Panc1 (cell line): ENCODE measurements around the gene PRKACB. TPM values are rescaled to one million over a fixed set of nuclear protein-coding genes. Genes with fewer than 3 reads are reported as not detected.

Source experiments
- ATAC-seq: fragments of 200-7000 bp; cut with Tn5 transposase; 2 replicates; pipeline ENCODE4 v1.9.1; 2020; ENCODE audit warnings: mild to moderate bottlenecking, moderate library complexity
- BruUV-seq: library from RNA; stranded (reverse); fragments of 400-500 nt; replicated peaks from 2 replicates; lab custom pipeline; 2021; lab: Mats Ljungman, UMichigan
- CTCF ChIA-PET: fragments of 300-600 bp; sonication (Branson Sonifier 250); formaldehyde crosslinking; loops from one replicate; lab custom pipeline; 2022; ENCODE audit warnings: antibody characterized with exemption; lab: Charles Lee
- POLR2A ChIA-PET: fragments of 300-600 bp; sonication (Branson Sonifier 250); formaldehyde crosslinking; loops from one replicate; lab custom pipeline; 2022; ENCODE audit warnings: antibody characterized with exemption; lab: Charles Lee
- DNase-seq: peaks from one replicate; pipeline ENCODE4 v3.0.0-alpha.2; 2010; ENCODE audit warnings: low read depth, low spot score
- H3K27ac ChIP-seq: 2 replicates; pipeline ENCODE4 v1.5.1; 2011; ENCODE audit warnings: mild to moderate bottlenecking, low read length, inconsistent platforms
- H3K27me3 ChIP-seq: fragments of 200-500 bp; sonication (Bioruptor generic); 2 replicates; pipeline ENCODE4 v1.6.0; 2014; ENCODE audit warnings: low read length, inconsistent platforms; ENCODE audit not compliant: control insufficient read depth, insufficient read depth
- H3K36me3 ChIP-seq: fragments of 200-500 bp; sonication (Bioruptor generic); 2 replicates; pipeline ENCODE4 v1.5.1; 2014; ENCODE audit warnings: inconsistent platforms, mild to moderate bottlenecking, low read length, moderate library complexity; ENCODE audit not compliant: control insufficient read depth, insufficient read depth
- H3K4me1 ChIP-seq: 2 replicates; pipeline ENCODE4 v1.5.1; 2011; ENCODE audit warnings: inconsistent platforms, mild to moderate bottlenecking, low read length, moderate library complexity; ENCODE audit not compliant: control insufficient read depth, insufficient read depth
- H3K4me3 ChIP-seq, 2 experiments: 2 replicates each; pipeline ENCODE4 v1.5.1; 2011 to 2012; ENCODE audit warnings: low read depth in 2 of 2, low read length in 2 of 2, mild to moderate bottlenecking in 2 of 2, inconsistent platforms in 1 of 2, moderate library complexity in 1 of 2
- H3K9me3 ChIP-seq: fragments of 200-500 bp; sonication (Bioruptor generic); 2 replicates; pipeline ENCODE4 v1.5.1; 2014; ENCODE audit warnings: low read depth, mild to moderate bottlenecking, inconsistent platforms, low read length, moderate library complexity; ENCODE audit not compliant: control insufficient read depth, insufficient read depth
- POLR2AphosphoS5 ChIP-seq: IDR thresholded peaks from 2 replicates; pipeline ENCODE4 v1.6.1; 2012; ENCODE audit warnings: mild to moderate bottlenecking, low read depth, low read length, moderate library complexity
- SIN3A ChIP-seq: IDR thresholded peaks from 2 replicates; pipeline ENCODE4 v1.6.1; 2012; ENCODE audit warnings: low read depth, mild to moderate bottlenecking, low read length, moderate library complexity, borderline replicate concordance; ENCODE audit not compliant: insufficient read depth
- TCF7L2 ChIP-seq: IDR thresholded peaks from 2 replicates; pipeline ENCODE4 v1.6.1; 2011; ENCODE audit warnings: mild to moderate bottlenecking, low read depth, low read length, inconsistent platforms
- in situ Hi-C: cut with HindIII; loops from 2 replicates; pipeline ENCODE4 v1.10.0; 2016; ENCODE audit warnings: low sequenced_read_pairs, low pct_unique_long_range_greater_than_20kb
- intact Hi-C: fragments of 100-400 bp; cut with micrococcal nuclease; formaldehyde crosslinking; loops from one replicate; pipeline ENCODE4 v1.10.0; 2022; ENCODE audit not compliant: unreplicated experiment
- total RNA-seq: library from RNA; stranded (reverse); gene quantifications from one replicate; pipeline ENCODE4 v1.2.1, GENCODE V29; 2021; ENCODE audit not compliant: unreplicated experiment
- TF ChIP-seq, protein P1 (sequence below), 2 experiments: IDR thresholded peaks; 2 replicates each; pipeline ENCODE4 v1.6.1; 2011 to 2012; ENCODE audit warnings: low read depth in 2 of 2, control low read depth in 1 of 2, low read length in 1 of 2, mild to moderate bottlenecking in 1 of 2, moderate library complexity in 1 of 2; ENCODE audit not compliant: insufficient read depth in 1 of 2
- TF ChIP-seq, protein P2 (sequence below): fragments of 450-650 bp; IDR thresholded peaks from 2 replicates; pipeline ENCODE4 v1.5.1; 2017; ENCODE audit warnings: mild to moderate bottlenecking

Gene PRKACB
- total RNA-seq, 1 experiment from 2014 or later, result 54.9 TPM

DNA sequence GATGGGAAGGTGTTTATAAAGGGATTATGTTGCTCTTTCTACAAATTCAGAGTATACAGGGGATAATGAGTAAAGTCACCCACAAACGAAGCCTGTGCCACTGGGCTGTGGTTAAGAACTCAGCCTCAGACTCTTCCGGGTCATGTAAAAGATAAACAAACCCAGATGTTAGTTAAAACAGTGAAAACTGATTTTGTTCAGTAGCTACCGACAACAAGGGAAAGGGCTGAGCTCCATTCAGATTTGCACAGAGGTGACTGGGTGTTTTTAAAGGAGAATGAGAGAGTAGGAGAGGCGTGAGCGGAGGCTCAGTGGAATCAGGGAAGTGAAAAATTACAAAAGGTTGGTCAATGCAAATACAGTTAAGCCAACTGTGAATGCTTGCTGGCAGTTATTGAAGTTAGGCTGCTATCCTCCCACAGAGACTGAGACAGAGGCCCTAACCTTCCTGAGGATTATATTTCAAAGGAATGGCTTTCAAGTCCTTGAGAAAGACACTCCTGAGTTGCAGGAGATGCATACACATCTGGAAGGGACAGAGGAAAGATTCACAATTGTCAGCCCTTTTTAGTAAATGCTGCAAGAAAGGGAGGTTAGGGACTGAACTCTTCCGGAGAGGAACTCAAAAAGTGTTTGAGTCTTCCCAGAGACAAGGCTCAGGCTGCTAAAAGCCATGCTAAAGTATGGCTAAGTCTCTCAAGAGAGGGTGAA lies 127.5 kb downstream of the PRKACB start:
- ATAC-seq, result peak; percentile 82
- intact Hi-C loops (no loop called here), in situ Hi-C loops (no loop called here)
- ChIA-PET POLR2A (interaction anchor here (0.7 kb wide), 1 partner anchor 127 kb away, joined by 3 read pairs; the partner anchor contains the start of gene PRKACB), CTCF (no interaction called here)
- peak overlapping the region; percentile 44 for H3K27ac ChIP-seq
- no TSS peak for BruUV-seq
- TF ChIP-seq TCF7L2, result peak; percentile 64
- TF ChIP-seq, protein P1, sequence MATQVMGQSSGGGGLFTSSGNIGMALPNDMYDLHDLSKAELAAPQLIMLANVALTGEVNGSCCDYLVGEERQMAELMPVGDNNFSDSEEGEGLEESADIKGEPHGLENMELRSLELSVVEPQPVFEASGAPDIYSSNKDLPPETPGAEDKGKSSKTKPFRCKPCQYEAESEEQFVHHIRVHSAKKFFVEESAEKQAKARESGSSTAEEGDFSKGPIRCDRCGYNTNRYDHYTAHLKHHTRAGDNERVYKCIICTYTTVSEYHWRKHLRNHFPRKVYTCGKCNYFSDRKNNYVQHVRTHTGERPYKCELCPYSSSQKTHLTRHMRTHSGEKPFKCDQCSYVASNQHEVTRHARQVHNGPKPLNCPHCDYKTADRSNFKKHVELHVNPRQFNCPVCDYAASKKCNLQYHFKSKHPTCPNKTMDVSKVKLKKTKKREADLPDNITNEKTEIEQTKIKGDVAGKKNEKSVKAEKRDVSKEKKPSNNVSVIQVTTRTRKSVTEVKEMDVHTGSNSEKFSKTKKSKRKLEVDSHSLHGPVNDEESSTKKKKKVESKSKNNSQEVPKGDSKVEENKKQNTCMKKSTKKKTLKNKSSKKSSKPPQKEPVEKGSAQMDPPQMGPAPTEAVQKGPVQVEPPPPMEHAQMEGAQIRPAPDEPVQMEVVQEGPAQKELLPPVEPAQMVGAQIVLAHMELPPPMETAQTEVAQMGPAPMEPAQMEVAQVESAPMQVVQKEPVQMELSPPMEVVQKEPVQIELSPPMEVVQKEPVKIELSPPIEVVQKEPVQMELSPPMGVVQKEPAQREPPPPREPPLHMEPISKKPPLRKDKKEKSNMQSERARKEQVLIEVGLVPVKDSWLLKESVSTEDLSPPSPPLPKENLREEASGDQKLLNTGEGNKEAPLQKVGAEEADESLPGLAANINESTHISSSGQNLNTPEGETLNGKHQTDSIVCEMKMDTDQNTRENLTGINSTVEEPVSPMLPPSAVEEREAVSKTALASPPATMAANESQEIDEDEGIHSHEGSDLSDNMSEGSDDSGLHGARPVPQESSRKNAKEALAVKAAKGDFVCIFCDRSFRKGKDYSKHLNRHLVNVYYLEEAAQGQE (IDR thresholded peaks at IDR 0.05; ENCODE audit: insufficient read depth in 1 of 2, low read depth in 2 of 2, low read length in 1 of 2), result no peak
- no peaks in the 10 kb centered on the region for H3K27me3 ChIP-seq
- H3K4me3 ChIP-seq, result peak overlapping the region in 1 of 2 experiments; percentile 12; a peak in 2 of 4 replicates
- H3K36me3 ChIP-seq, result no peaks in the 10 kb centered on the region
- DNase-seq, result no peak
- no peaks in the 10 kb centered on the region for H3K9me3 ChIP-seq
- H3K4me1 ChIP-seq, result peaks cover 13% of the 10 kb centered on the region

DNA sequence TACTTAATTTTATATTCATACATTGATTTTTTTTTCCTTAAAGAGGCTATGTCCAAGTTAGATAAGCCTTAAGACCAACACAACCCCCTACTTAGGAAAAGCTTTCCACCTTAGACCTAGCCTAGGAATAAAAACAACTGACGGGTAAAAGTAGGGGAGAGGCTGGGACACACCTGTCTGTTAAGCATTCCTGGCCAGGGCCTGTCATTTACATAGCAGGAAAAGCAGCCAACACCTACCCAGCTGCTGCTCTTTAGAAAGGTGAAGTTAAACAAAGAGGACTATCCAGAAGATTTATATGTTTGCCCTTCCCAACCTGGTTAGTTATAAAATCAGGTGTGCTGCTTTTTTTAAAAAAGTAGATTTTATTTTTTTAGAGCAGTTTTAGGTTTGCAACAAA lies 128.3 kb downstream of the PRKACB start:
- BruUV-seq, result no TSS peak
- POLR2A ChIA-PET, result interaction anchor here (0.7 kb wide), 1 partner anchor 128 kb away, joined by 3 read pairs; the partner anchor contains the start of gene PRKACB
- H3K36me3 ChIP-seq, result no peaks in the 10 kb centered on the region
- CTCF ChIA-PET, result no interaction called here
- intact Hi-C loops (no loop called here), in situ Hi-C loops (no loop called here)
- ATAC-seq, result no peak
- no peaks in the 10 kb centered on the region for H3K27me3 ChIP-seq
- no peak overlapping the region for H3K27ac ChIP-seq
- peaks cover 13% of the 10 kb centered on the region for H3K4me1 ChIP-seq
- TF ChIP-seq POLR2AphosphoS5 (no peak), SIN3A (no peak), TCF7L2 (no peak)
- TF ChIP-seq, protein P2, sequence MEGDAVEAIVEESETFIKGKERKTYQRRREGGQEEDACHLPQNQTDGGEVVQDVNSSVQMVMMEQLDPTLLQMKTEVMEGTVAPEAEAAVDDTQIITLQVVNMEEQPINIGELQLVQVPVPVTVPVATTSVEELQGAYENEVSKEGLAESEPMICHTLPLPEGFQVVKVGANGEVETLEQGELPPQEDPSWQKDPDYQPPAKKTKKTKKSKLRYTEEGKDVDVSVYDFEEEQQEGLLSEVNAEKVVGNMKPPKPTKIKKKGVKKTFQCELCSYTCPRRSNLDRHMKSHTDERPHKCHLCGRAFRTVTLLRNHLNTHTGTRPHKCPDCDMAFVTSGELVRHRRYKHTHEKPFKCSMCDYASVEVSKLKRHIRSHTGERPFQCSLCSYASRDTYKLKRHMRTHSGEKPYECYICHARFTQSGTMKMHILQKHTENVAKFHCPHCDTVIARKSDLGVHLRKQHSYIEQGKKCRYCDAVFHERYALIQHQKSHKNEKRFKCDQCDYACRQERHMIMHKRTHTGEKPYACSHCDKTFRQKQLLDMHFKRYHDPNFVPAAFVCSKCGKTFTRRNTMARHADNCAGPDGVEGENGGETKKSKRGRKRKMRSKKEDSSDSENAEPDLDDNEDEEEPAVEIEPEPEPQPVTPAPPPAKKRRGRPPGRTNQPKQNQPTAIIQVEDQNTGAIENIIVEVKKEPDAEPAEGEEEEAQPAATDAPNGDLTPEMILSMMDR, result no peak
- TF ChIP-seq, protein P1 (IDR thresholded peaks at IDR 0.05; ENCODE audit: insufficient read depth in 1 of 2, low read depth in 2 of 2, low read length in 1 of 2), result no peak
- no peak for DNase-seq
- no peaks in the 10 kb centered on the region for H3K9me3 ChIP-seq
- no peak overlapping the region for H3K4me3 ChIP-seq
